NCI-H526 (cell line): ENCODE measurements around the gene TBC1D7.

Experiments
- DNase-seq, 2 experiments: peaks; one replicate each; lab custom pipeline; 2025; lab: John Stamatoyannopoulos, UW

Gene TBC1D7

DNA sequence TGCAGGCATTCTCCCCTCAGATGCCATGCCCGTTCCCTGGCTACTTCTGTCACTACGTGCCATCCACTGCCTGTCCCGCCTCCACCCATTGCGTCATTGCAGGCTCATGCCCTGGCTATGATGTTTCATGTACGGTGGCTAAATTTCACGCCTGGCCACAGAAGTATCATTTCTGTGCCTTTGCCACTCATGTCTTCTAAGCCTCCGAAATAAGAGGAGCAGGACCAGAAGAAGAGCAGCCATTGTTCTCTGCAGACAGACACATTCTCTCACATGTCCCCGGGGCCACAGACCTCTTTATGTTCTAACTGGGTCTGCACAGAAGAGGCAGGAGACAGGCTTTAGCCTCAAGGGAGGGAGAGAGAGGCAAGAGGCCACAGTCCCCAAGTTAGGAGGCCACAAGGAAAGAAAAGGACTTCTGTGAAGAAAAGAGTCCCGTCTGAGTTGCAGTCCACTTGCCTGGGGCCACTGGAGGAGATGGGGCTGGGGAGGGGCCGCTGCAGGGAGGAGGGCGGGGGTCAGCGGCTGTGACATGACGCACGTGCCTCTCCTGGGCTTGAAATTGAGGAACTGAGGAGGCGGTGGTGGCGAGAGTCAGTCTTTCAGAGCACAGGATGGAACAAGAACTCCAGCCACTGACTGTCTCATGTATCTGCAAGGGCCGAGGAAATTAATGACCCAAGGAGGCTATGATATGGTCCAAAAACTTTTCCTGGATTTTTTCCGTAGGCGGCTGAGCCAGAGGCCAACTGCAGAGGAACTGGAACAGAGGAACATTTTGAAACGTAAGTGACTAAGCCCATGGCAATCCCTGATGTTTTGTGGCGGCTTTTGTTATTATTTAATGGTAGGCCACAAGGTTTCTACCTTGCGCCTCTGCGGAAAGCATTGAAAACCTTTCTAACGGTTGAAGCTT, 55.9 kb downstream of the TBC1D7 start:
- no peak for DNase-seq

- no peak for DNase-seq
These were observed 59.3 kb downstream of the TBC1D7 start for GRCh38 chr6:13268913-13269518.

- no peak for DNase-seq
These were observed 61.1 kb downstream of the TBC1D7 start for GRCh38 chr6:13267142-13267651.

DNA sequence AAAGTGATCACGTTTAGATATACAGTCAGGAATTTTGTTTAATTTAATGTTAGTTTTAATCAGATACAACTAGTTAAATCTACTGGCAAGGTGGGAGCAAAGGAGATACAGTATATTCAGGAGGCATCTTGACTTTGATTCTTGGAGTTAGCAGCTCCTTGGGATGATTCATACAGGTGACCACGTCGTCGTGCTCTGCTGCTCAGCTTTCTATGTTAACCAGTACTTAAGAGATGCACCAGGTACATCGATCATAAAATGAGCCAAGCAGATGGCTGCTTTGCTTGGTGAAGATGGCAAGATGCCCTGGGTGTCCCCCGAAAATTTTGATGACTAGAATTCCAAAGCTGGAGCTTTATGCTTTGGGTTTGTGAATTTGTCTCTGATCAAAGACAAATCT, 64.7 kb downstream of the TBC1D7 start:
- no peak for DNase-seq

DNA sequence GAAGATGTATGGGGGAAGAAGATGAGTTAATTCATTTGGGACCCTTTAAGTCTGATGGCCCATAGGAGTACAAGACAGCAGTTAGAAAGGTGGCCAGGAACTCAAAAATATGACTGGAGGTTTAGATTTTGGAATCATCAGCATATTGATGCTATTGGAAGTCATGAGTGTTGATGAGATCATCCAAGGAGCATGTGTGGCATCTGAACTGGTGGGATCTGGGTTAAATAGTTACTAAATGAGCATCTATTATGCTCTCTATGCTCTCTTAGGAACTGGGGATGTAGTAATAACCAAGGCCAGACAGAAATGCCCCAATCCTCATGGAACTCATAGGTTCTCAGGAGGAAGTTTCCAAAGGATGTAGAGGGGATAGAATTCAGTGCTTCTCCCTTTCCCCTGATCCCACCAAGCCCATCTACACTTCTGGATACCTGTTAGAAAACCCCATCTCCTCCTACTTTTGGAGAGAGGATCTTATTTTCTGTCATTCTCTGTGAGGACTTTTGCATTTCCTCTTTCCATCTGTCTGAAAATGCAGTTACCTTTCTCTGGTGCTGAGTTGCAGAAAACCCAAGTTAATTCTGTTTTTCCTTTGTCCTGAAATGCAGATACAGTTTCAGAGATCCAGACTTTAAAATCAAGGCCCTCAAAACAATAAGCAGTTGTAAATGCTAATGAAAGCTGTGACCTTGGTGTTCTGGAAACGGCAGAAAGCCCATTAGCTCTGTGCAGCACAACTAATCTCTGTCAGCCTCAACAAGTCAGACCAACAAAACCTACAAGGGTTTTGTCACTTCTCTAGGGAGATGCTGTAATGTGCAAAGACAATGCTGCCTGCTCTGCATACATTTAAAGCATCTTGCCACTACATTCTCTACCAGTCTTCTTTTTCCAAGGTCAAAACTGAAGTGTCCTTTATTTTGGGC, 65.8 kb downstream of the TBC1D7 start:
- no peak for DNase-seq

- DNase-seq = no peak
These were observed 66.8 kb downstream of the TBC1D7 start for GRCh38 chr6:13261464-13261994.

DNA sequence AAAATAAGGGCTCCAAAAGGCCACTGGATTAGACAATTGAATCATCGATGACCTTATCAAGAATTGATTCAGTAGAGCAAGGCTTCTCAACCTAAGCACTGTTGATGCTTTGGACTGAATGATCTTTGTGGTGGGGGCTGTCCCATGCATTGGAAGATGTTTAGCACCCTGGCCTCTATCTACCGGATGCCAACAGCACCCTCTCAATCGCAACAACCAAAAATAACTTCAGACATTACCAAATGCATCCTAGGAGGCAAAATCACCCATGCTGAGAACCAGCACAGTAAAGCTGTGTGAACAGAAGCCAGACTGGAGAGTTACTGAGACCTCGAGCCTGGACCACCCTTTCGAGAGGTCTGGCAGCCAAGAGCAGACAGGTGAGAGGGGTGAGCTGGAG, 67.5 kb downstream of the TBC1D7 start:
- no peak for DNase-seq

GRCh38 chr6:13260101-13260598, 68.2 kb downstream of the TBC1D7 start:
- DNase-seq = no peak

- no peak for DNase-seq
These were observed 68.9 kb downstream of the TBC1D7 start for GRCh38 chr6:13259393-13259792.

DNA sequence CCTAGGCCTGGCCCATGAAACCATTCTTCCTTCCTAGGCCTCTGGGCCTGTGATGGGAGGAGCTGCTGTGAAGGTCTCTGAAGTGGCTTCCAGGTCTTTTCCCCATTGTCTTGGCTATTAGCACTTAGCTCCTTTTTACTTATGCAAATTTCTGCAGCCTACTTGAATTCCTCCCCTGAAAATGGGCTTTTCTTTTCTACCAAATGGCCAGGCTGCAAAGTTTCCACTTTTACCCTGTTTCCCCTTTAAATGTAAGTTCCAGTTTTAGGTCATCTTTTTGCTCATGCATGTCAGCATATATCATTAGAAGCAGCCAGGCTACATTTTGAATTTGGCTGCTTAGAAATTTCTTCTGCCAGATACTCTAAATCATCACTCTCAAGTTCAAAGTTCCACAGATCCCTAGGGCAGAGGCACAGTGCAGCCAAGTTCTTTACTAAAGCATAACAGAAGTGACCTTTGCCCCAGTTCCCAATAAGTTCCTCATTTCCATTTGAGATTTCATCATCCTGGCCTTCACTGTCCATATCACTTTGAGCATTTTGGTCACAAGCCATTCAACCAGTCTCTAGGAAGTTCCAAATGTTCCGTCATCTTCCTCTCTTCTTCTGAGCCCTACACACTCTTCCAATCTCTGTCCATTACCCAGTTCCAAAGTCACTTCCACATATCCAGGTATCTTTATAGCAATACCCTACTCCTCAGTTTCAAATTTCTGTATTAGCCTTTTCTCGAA, 71.9 kb downstream of the TBC1D7 start:
- DNase-seq = no peak
